Neural cell (in vitro differentiated cells): ENCODE results near the gene HEXIM1. TPM values are rescaled to one million over a fixed set of nuclear protein-coding genes. Genes with fewer than 3 reads are reported as not detected.

Experiments
- H2AFZ ChIP-seq: fragments of 200-600, 300-800 bp; sonication (generic), shearing (Covaris generic); 2 replicates; pipeline ENCODE4 v1.6.0; 2014; ENCODE audit warnings: low read depth, mild to moderate bottlenecking, antibody characterized with exemption, low read length, moderate library complexity
- H3F3A ChIP-seq: fragments of 200-600 bp; shearing (Covaris generic); 2 replicates; pipeline ENCODE4 v1.6.1; 2016; ENCODE audit warnings: mild to moderate bottlenecking, moderate library complexity, mixed read lengths, antibody characterized with exemption, low read length; ENCODE audit not compliant: insufficient read depth, poor library complexity, severe bottlenecking
- H3K27ac ChIP-seq: fragments of 200-600, 300-800 bp; sonication (generic), shearing (Covaris generic); 2 replicates; pipeline ENCODE4 v1.5.1; 2014; ENCODE audit warnings: mild to moderate bottlenecking, low read length, moderate library complexity
- H3K27me3 ChIP-seq: fragments of 300-800, 200-600 bp; sonication (generic), shearing (Covaris generic); 2 replicates; pipeline ENCODE4 v1.6.0; 2014; ENCODE audit warnings: mild to moderate bottlenecking, low read depth, low read length, moderate library complexity; ENCODE audit not compliant: insufficient read depth
- H3K36me3 ChIP-seq: fragments of 300-800, 200-600 bp; sonication (generic), shearing (Covaris generic); 2 replicates; pipeline ENCODE4 v1.5.1; 2014; ENCODE audit warnings: mild to moderate bottlenecking, antibody characterized with exemption, low read length, moderate library complexity; ENCODE audit not compliant: insufficient read depth
- H3K4me2 ChIP-seq: fragments of 300-800, 200-600 bp; sonication (generic), shearing (Covaris generic); 2 replicates; pipeline ENCODE4 v1.6.0; 2014; ENCODE audit warnings: mild to moderate bottlenecking, low read length
- H3K4me3 ChIP-seq: fragments of 300-800, 200-600 bp; sonication (generic), shearing (Covaris generic); 2 replicates; pipeline ENCODE4 v1.5.1; 2014; ENCODE audit warnings: mild to moderate bottlenecking, low read length, moderate library complexity
- H3K79me2 ChIP-seq: fragments of 200-600 bp; shearing (Covaris generic); replicated peaks from 2 replicates; pipeline ENCODE4 v1.6.0; 2014; ENCODE audit warnings: mild to moderate bottlenecking, low read length, moderate library complexity; ENCODE audit not compliant: insufficient read depth
- H3K9ac ChIP-seq: fragments of 300-800, 200-600 bp; sonication (generic), shearing (Covaris generic); 2 replicates; pipeline ENCODE4 v1.6.1; 2016; ENCODE audit warnings: mild to moderate bottlenecking, low read length, mixed read lengths
- H3K9me2 ChIP-seq: fragments of 200-600 bp; shearing (Covaris generic); 2 replicates; pipeline ENCODE4 v1.6.1; 2016; ENCODE audit warnings: mild to moderate bottlenecking, low read length, mixed read lengths; ENCODE audit not compliant: insufficient read depth
- H3K9me3 ChIP-seq: fragments of 200-600, 300-800 bp; sonication (generic), shearing (Covaris generic); 2 replicates; pipeline ENCODE4 v1.6.1; 2016; ENCODE audit warnings: mild to moderate bottlenecking, mixed run types, low read length, moderate library complexity, mixed read lengths
- H4K20me1 ChIP-seq: fragments of 200-600 bp; shearing (Covaris generic); 2 replicates; pipeline ENCODE4 v1.6.1; 2016; ENCODE audit warnings: mild to moderate bottlenecking, mixed run types; ENCODE audit not compliant: insufficient read depth
- EP300 ChIP-seq: fragments of 450-650 bp; conservative IDR thresholded peaks from 2 replicates; pipeline ENCODE4 v1.6.1; 2014; ENCODE audit warnings: antibody characterized with exemption, mild to moderate bottlenecking, moderate library complexity; ENCODE audit not compliant: poor library complexity, severe bottlenecking
- EZH2 ChIP-seq: fragments of 200-600, 300-800 bp; shearing (Covaris generic), sonication (generic); IDR thresholded peaks from 2 replicates; pipeline ENCODE4 v1.6.1; 2014; ENCODE audit warnings: antibody characterized with exemption, low read length, borderline replicate concordance, mild to moderate bottlenecking; ENCODE audit not compliant: insufficient read depth, poor library complexity, severe bottlenecking
- MXI1 ChIP-seq: fragments of 450-650 bp; conservative IDR thresholded peaks from 2 replicates; pipeline ENCODE4 v1.6.1; 2014; ENCODE audit warnings: antibody characterized with exemption, mild to moderate bottlenecking; ENCODE audit not compliant: poor library complexity, severe bottlenecking
- POLR2AphosphoS5 ChIP-seq: IDR thresholded peaks from 2 replicates; pipeline ENCODE4 v1.6.1; 2012
- RAD21 ChIP-seq: fragments of 450-650 bp; conservative IDR thresholded peaks from 2 replicates; pipeline ENCODE4 v1.6.1; 2014; ENCODE audit warnings: antibody characterized with exemption, mild to moderate bottlenecking, moderate library complexity
- SMC3 ChIP-seq: fragments of 450-650 bp; conservative IDR thresholded peaks from 2 replicates; pipeline ENCODE4 v1.6.1; 2014; ENCODE audit warnings: antibody characterized with exemption, mild to moderate bottlenecking, moderate library complexity; ENCODE audit not compliant: poor library complexity
- TAF1 ChIP-seq: IDR thresholded peaks from 2 replicates; pipeline ENCODE4 v1.6.1; 2012; ENCODE audit warnings: low read depth
- polyA plus RNA-seq: library from polyadenylated mRNA; depleted of rRNA; stranded (reverse); fragments of >200 nt; gene quantifications from 2 replicates; pipeline ENCODE4 v1.2.3, GENCODE V29; 2014
- TF ChIP-seq, protein P1 (sequence below): IDR thresholded peaks from 2 replicates; pipeline ENCODE4 v1.6.1; 2012; ENCODE audit warnings: borderline replicate concordance
- TF ChIP-seq, protein P2 (sequence below): fragments of 450-650 bp; IDR thresholded peaks from 2 replicates; pipeline ENCODE4 v1.5.1; 2014; ENCODE audit warnings: antibody characterized with exemption, mild to moderate bottlenecking, moderate library complexity; ENCODE audit not compliant: poor library complexity, severe bottlenecking

HEXIM1 gene
- polyA plus RNA-seq, 1 donor from 2014 or later = 9.0 TPM

GRCh38 chr17:45115871-45116270, 32.4 kb upstream of the HEXIM1 start:
- Histone ChIP-seq H4K20me1 (no peaks in the 10 kb centered on the region), H3K9me3 (no peaks in the 10 kb centered on the region), H3K27me3 (no peaks in the 10 kb centered on the region), H3K79me2 (no peaks in the 10 kb centered on the region), H3K9me2 (no peaks in the 10 kb centered on the region), H3K4me3 (no peak overlapping the region), H3K27ac (no peak overlapping the region), H3K4me2 (no peak overlapping the region), H2AFZ (no peak overlapping the region), H3K9ac (no peak overlapping the region), H3K36me3 (no peaks in the 10 kb centered on the region), H3F3A (no peaks in the 10 kb centered on the region)
- TF ChIP-seq POLR2AphosphoS5 (no peak), RAD21 (no peak), TAF1 (no peak), SMC3 (no peak), EP300 (no peak), MXI1 (no peak), EZH2 (no peak)
- TF ChIP-seq, protein P1, sequence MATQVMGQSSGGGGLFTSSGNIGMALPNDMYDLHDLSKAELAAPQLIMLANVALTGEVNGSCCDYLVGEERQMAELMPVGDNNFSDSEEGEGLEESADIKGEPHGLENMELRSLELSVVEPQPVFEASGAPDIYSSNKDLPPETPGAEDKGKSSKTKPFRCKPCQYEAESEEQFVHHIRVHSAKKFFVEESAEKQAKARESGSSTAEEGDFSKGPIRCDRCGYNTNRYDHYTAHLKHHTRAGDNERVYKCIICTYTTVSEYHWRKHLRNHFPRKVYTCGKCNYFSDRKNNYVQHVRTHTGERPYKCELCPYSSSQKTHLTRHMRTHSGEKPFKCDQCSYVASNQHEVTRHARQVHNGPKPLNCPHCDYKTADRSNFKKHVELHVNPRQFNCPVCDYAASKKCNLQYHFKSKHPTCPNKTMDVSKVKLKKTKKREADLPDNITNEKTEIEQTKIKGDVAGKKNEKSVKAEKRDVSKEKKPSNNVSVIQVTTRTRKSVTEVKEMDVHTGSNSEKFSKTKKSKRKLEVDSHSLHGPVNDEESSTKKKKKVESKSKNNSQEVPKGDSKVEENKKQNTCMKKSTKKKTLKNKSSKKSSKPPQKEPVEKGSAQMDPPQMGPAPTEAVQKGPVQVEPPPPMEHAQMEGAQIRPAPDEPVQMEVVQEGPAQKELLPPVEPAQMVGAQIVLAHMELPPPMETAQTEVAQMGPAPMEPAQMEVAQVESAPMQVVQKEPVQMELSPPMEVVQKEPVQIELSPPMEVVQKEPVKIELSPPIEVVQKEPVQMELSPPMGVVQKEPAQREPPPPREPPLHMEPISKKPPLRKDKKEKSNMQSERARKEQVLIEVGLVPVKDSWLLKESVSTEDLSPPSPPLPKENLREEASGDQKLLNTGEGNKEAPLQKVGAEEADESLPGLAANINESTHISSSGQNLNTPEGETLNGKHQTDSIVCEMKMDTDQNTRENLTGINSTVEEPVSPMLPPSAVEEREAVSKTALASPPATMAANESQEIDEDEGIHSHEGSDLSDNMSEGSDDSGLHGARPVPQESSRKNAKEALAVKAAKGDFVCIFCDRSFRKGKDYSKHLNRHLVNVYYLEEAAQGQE = no peak
- TF ChIP-seq, protein P2, sequence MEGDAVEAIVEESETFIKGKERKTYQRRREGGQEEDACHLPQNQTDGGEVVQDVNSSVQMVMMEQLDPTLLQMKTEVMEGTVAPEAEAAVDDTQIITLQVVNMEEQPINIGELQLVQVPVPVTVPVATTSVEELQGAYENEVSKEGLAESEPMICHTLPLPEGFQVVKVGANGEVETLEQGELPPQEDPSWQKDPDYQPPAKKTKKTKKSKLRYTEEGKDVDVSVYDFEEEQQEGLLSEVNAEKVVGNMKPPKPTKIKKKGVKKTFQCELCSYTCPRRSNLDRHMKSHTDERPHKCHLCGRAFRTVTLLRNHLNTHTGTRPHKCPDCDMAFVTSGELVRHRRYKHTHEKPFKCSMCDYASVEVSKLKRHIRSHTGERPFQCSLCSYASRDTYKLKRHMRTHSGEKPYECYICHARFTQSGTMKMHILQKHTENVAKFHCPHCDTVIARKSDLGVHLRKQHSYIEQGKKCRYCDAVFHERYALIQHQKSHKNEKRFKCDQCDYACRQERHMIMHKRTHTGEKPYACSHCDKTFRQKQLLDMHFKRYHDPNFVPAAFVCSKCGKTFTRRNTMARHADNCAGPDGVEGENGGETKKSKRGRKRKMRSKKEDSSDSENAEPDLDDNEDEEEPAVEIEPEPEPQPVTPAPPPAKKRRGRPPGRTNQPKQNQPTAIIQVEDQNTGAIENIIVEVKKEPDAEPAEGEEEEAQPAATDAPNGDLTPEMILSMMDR = no peak

- Histone ChIP-seq H3K27ac (no peak overlapping the region), H2AFZ (no peak overlapping the region), H3K79me2 (no peaks in the 10 kb centered on the region), H4K20me1 (no peaks in the 10 kb centered on the region), H3K27me3 (no peaks in the 10 kb centered on the region), H3K9ac (no peak overlapping the region), H3K9me3 (no peaks in the 10 kb centered on the region), H3K9me2 (no peaks in the 10 kb centered on the region), H3K36me3 (no peaks in the 10 kb centered on the region), H3K4me2 (no peak overlapping the region), H3F3A (no peaks in the 10 kb centered on the region), H3K4me3 (no peak overlapping the region)
- no peak for TF ChIP-seq EZH2
- TF ChIP-seq, protein P1 = no peak
- no peak for TF ChIP-seq MXI1
- TF ChIP-seq, protein P2 = no peak
- no peak for TF ChIP-seq RAD21
- no peak for TF ChIP-seq POLR2AphosphoS5
- no peak for TF ChIP-seq SMC3
- TF ChIP-seq EP300 = no peak
- TF ChIP-seq TAF1 = no peak
These were observed 31.8 kb upstream of the HEXIM1 start for GRCh38 chr17:45116434-45117016.
